Measurements from ENCODE around the gene UCP3.

UCP3 gene

DNA sequence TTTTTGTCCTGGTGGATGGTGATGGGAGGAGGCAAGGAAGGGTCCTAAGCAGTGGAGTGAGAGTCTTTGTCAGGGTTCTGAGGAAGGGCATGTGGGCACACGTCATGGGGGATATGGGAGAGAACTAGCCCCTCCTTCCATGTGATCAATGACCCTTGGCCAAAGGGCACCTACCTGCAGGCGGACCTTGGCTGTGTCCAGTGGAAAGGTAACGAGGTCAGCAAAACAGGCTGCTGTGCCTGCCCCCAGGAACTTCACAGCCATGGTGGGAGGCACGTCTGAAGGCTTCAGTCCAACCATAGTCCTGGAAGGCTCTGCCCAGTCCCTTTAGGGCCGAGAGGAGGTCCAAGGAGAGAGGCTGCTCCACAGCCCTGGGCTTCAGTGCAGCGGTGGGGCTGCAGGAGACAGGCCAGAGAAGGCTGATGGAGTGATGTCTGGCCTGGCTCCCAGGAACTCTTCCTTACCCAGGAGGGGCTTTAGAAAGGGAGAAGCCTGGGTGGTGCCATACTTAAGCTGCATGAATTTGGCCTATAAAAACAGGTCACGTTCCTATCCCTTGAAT, 2.1 kb downstream of the UCP3 start:
- Histone ChIP-seq H3K9me2 (replicated peaks; ENCODE audit: insufficient read depth, low read length) (no peaks in the 10 kb centered on the region), H4K20me1 (ENCODE audit: low read depth, low read length) (no peaks in the 10 kb centered on the region), H3K27me3 (ENCODE audit: low read length) (no peaks in the 10 kb centered on the region), H3K9me3 (ENCODE audit: insufficient read depth, low read length) (no peaks in the 10 kb centered on the region), H2AFZ (ENCODE audit: low read depth, low read length, severe bottlenecking) (no peak overlapping the region), H3K4me2 (ENCODE audit: low read depth, low read length, poor library complexity, severe bottlenecking) (no peak overlapping the region), H3K27ac (ENCODE audit: low read depth, low read length) (no peak overlapping the region), H3F3A (ENCODE audit: insufficient read depth) (no peaks in the 10 kb centered on the region), H3K79me2 (ENCODE audit: insufficient read depth, low read length) (no peaks in the 10 kb centered on the region), H3K36me3 (ENCODE audit: low read length) (no peaks in the 10 kb centered on the region), H3K4me3 (ENCODE audit: insufficient read depth, low read length, poor library complexity, severe bottlenecking) (no peak overlapping the region), H3K9ac (ENCODE audit: low read length) (no peak overlapping the region)
- no peak for TF ChIP-seq EZH2phosphoT487 (conservative IDR thresholded peaks at IDR 0.05; ENCODE audit: low read length)
- TF ChIP-seq, protein P1, sequence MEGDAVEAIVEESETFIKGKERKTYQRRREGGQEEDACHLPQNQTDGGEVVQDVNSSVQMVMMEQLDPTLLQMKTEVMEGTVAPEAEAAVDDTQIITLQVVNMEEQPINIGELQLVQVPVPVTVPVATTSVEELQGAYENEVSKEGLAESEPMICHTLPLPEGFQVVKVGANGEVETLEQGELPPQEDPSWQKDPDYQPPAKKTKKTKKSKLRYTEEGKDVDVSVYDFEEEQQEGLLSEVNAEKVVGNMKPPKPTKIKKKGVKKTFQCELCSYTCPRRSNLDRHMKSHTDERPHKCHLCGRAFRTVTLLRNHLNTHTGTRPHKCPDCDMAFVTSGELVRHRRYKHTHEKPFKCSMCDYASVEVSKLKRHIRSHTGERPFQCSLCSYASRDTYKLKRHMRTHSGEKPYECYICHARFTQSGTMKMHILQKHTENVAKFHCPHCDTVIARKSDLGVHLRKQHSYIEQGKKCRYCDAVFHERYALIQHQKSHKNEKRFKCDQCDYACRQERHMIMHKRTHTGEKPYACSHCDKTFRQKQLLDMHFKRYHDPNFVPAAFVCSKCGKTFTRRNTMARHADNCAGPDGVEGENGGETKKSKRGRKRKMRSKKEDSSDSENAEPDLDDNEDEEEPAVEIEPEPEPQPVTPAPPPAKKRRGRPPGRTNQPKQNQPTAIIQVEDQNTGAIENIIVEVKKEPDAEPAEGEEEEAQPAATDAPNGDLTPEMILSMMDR (IDR thresholded peaks at IDR 0.05; ENCODE audit: insufficient read depth, low read length, poor library complexity, severe bottlenecking) = no peak

DNA sequence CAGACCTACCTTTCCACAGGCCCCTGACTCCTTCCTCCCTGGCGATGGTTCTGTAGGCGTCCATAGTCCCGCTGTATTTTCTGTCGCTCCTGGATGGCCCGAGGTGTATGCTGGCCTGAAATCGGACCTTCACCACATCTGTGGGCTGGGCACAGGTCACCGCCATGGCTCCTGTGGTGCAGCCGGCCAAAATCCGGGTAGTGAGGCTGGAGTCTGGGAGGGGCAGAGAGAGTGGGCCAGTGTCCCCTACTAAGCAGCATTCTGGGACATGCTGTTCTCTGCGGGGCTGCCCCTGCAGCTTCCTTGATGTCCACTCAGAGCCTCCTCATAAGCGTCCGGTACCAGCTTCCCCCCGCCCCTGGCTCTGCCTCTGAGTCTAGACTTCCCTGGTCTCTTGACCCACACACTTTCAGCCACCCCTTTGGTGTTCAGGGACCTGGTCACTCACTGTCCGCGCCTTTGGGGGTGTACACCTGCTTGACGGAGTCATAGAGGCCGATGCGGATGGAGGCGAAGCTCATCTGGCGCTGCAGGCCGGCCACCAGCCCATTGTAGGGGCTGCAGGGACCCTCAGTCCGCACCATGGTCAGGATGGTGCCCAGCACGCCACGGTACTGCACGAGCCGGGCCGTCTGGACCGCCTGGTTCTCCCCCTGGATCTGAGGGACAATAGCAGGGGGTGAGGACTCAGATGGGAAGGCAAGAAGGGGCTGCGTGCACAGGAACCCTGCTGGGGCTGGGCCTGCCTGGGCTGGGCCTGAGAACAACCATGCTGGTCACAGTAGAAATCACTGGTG, 3.0 kb downstream of the UCP3 start:
- Histone ChIP-seq H3K4me3 (ENCODE audit: insufficient read depth, low read length, poor library complexity, severe bottlenecking) (no peak overlapping the region), H3K36me3 (ENCODE audit: low read length) (no peaks in the 10 kb centered on the region)
- TF ChIP-seq, protein P1 (IDR thresholded peaks at IDR 0.05; ENCODE audit: insufficient read depth, low read length, poor library complexity, severe bottlenecking) = no peak
- no peak for TF ChIP-seq EZH2phosphoT487 (conservative IDR thresholded peaks at IDR 0.05; ENCODE audit: low read length)

DNA sequence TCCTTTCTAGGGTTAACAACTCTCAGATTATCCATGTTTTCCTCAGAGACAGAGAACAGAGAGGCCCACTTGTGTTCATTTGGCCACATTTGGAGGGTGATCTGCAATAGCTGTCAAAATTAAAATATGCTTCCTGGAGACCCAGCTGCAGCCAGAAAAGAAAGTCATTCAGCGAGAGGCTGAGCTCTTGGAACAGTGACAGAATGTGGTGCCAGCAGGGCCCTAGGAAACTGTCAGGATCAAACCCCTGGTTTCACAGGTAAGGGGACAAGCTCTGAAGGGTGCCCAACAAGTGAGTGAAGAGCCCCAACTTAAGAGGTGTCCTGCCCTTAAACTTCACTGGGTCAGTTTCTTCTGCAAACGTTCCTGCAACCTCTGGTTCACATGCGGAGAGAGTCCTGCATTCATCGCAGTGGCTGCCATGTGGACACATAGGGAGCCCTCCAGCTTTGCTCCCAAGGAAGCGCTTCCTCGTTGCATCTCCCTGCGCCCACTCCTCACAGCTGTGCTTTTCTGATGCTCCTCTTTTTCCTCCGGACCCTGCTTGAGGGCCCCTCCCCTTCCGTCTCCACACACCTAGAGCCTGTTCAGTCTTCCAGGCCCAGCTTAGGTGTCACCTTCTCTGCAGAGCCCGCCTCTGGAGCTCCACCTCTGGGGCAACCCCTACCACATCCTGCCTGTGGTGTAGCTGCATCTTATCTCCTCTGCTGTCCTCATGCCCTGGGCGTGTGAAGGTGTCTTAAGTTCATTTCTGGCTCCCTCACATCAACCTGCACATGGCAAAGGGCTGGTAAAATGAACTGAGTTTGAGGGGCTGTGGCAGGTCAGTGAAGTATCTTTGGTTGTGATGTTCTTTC, 3.9 kb downstream of the UCP3 start:
- H3K9me2 ChIP-seq (replicated peaks; ENCODE audit: insufficient read depth, low read length) = no peaks in the 10 kb centered on the region
- no peak overlapping the region for H3K4me3 ChIP-seq (ENCODE audit: insufficient read depth, low read length, poor library complexity, severe bottlenecking)
- no peak overlapping the region for H2AFZ ChIP-seq (ENCODE audit: low read depth, low read length, severe bottlenecking)
- no peak overlapping the region for H3K27ac ChIP-seq (ENCODE audit: low read depth, low read length)
- H4K20me1 ChIP-seq (ENCODE audit: low read depth, low read length) = no peaks in the 10 kb centered on the region
- no peaks in the 10 kb centered on the region for H3K79me2 ChIP-seq (ENCODE audit: insufficient read depth, low read length)
- H3F3A ChIP-seq (ENCODE audit: insufficient read depth) = no peaks in the 10 kb centered on the region
- no peak overlapping the region for H3K9ac ChIP-seq (ENCODE audit: low read length)
- TF ChIP-seq EZH2phosphoT487 (conservative IDR thresholded peaks at IDR 0.05; ENCODE audit: low read length) = no peak
- TF ChIP-seq, protein P1 (IDR thresholded peaks at IDR 0.05; ENCODE audit: insufficient read depth, low read length, poor library complexity, severe bottlenecking) = no peak
- no peaks in the 10 kb centered on the region for H3K9me3 ChIP-seq (ENCODE audit: insufficient read depth, low read length)
- H3K27me3 ChIP-seq (ENCODE audit: low read length) = no peaks in the 10 kb centered on the region
- no peaks in the 10 kb centered on the region for H3K36me3 ChIP-seq (ENCODE audit: low read length)
- H3K4me2 ChIP-seq (ENCODE audit: low read depth, low read length, poor library complexity, severe bottlenecking) = no peak overlapping the region

More for the DNA sequence above, 3.0 kb downstream of the UCP3 start:
- Histone ChIP-seq H3K27me3 (ENCODE audit: low read length) (no peaks in the 10 kb centered on the region), H3K27ac (ENCODE audit: low read depth, low read length) (no peak overlapping the region), H3K4me2 (ENCODE audit: low read depth, low read length, poor library complexity, severe bottlenecking) (no peak overlapping the region), H3K79me2 (ENCODE audit: insufficient read depth, low read length) (no peaks in the 10 kb centered on the region), H3K9ac (ENCODE audit: low read length) (no peak overlapping the region), H4K20me1 (ENCODE audit: low read depth, low read length) (no peaks in the 10 kb centered on the region), H3F3A (ENCODE audit: insufficient read depth) (no peaks in the 10 kb centered on the region), H2AFZ (ENCODE audit: low read depth, low read length, severe bottlenecking) (no peak overlapping the region), H3K9me2 (replicated peaks; ENCODE audit: insufficient read depth, low read length) (no peaks in the 10 kb centered on the region), H3K9me3 (ENCODE audit: insufficient read depth, low read length) (no peaks in the 10 kb centered on the region)

Measured in SU-DHL-6 (cell line).